PFSK-1 (cell line): ENCODE measurements around the gene CD8A.

Source experiments
- POLR2AphosphoS5 ChIP-seq: IDR thresholded peaks from 2 replicates; pipeline ENCODE4 v1.6.1; 2012; ENCODE audit warnings: low read depth, mild to moderate bottlenecking, control low read depth, low read length, moderate library complexity
- TF ChIP-seq, protein P1 (sequence below), 2 experiments: IDR thresholded peaks; 2 replicates each; pipeline versions ENCODE4 v1.6.1 to v1.8.0; 2011 to 2012; ENCODE audit warnings: low read depth in 2 of 2, low read length in 2 of 2, control low read depth in 1 of 2, inconsistent platforms in 1 of 2, mild to moderate bottlenecking in 1 of 2, moderate library complexity in 1 of 2; ENCODE audit not compliant: insufficient read depth in 1 of 2

DNA sequence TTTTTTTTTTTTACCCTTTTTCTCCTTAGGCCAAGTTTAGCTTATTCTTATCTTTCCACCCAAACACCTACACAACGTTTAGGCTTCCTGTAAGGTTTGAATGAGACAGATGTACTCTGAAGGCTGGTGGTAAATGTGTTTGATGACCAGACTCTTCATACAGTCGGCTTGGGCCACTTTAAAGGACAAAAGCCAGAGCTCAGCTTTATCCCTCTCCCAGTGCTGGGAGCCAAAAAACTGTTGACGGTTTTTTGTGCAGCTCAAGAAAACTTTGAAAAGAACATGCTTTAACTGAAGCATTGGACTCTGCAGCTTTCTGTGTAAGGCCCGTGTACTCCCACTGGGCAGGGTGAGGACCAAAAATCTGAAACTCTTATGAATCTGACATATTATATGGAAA, 15.4 kb downstream of the CD8A start:
- TF ChIP-seq POLR2AphosphoS5: no peak
- TF ChIP-seq, protein P1, sequence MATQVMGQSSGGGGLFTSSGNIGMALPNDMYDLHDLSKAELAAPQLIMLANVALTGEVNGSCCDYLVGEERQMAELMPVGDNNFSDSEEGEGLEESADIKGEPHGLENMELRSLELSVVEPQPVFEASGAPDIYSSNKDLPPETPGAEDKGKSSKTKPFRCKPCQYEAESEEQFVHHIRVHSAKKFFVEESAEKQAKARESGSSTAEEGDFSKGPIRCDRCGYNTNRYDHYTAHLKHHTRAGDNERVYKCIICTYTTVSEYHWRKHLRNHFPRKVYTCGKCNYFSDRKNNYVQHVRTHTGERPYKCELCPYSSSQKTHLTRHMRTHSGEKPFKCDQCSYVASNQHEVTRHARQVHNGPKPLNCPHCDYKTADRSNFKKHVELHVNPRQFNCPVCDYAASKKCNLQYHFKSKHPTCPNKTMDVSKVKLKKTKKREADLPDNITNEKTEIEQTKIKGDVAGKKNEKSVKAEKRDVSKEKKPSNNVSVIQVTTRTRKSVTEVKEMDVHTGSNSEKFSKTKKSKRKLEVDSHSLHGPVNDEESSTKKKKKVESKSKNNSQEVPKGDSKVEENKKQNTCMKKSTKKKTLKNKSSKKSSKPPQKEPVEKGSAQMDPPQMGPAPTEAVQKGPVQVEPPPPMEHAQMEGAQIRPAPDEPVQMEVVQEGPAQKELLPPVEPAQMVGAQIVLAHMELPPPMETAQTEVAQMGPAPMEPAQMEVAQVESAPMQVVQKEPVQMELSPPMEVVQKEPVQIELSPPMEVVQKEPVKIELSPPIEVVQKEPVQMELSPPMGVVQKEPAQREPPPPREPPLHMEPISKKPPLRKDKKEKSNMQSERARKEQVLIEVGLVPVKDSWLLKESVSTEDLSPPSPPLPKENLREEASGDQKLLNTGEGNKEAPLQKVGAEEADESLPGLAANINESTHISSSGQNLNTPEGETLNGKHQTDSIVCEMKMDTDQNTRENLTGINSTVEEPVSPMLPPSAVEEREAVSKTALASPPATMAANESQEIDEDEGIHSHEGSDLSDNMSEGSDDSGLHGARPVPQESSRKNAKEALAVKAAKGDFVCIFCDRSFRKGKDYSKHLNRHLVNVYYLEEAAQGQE (IDR thresholded peaks at IDR 0.05; ENCODE audit: insufficient read depth in 1 of 2, low read depth in 2 of 2, low read length in 2 of 2): no peak
